H9 (cell line): Measurements from ENCODE around the gene MEN1. TPM values are rescaled to one million over a fixed set of nuclear protein-coding genes. Genes with fewer than 3 reads are reported as not detected.

Experiments used
- DNase-seq: peaks from one replicate; pipeline ENCODE4 v3.0.0-alpha.2; 2017
- H2AFZ ChIP-seq: one replicate; pipeline ENCODE4 v1.6.1; 2013; ENCODE audit warnings: mild to moderate bottlenecking, low read length, control low read depth, moderate library complexity
- H2AK5ac ChIP-seq: 2 replicates; pipeline ENCODE4 v1.6.1; 2013; ENCODE audit warnings: low read length, control low read depth, mixed read lengths; ENCODE audit not compliant: insufficient read length
- H2BK120ac ChIP-seq: one replicate; pipeline ENCODE4 v1.6.1; 2013; ENCODE audit warnings: low read depth, mild to moderate bottlenecking, low read length, control low read depth, inconsistent platforms; ENCODE audit not compliant: poor library complexity, severe bottlenecking
- H2BK12ac ChIP-seq: 2 replicates; pipeline ENCODE4 v1.6.1; 2013; ENCODE audit warnings: low read length, control low read depth, mixed read lengths, low read depth; ENCODE audit not compliant: insufficient read length
- H2BK15ac ChIP-seq: 2 replicates; pipeline ENCODE4 v1.6.1; 2013; ENCODE audit warnings: low read depth, low read length, control low read depth
- H2BK20ac ChIP-seq: one replicate; pipeline ENCODE4 v1.6.1; 2013; ENCODE audit warnings: low read depth, mild to moderate bottlenecking, low read length, control low read depth, inconsistent platforms; ENCODE audit not compliant: poor library complexity, severe bottlenecking
- H2BK5ac ChIP-seq: 2 replicates; pipeline ENCODE4 v1.6.1; 2013; ENCODE audit warnings: low read length, control low read depth, mixed read lengths; ENCODE audit not compliant: insufficient read length
- H3K14ac ChIP-seq: 2 replicates; pipeline ENCODE4 v1.6.1; 2013; ENCODE audit warnings: low read length, control low read depth; ENCODE audit not compliant: insufficient read depth
- H3K18ac ChIP-seq: 2 replicates; pipeline ENCODE4 v1.6.1; 2013; ENCODE audit warnings: low read depth, mild to moderate bottlenecking, mixed read lengths, low read length, control low read depth; ENCODE audit not compliant: insufficient read length
- H3K23ac ChIP-seq: 2 replicates; pipeline ENCODE4 v1.6.1; 2013; ENCODE audit warnings: low read length, control low read depth, mixed read lengths, low read depth; ENCODE audit not compliant: insufficient read length
- H3K23me2 ChIP-seq: 2 replicates; pipeline ENCODE4 v1.6.1; 2013; ENCODE audit warnings: low read depth, mild to moderate bottlenecking, mixed read lengths, low read length, control low read depth; ENCODE audit not compliant: insufficient read length, poor library complexity, severe bottlenecking
- H3K27ac ChIP-seq: 2 replicates; pipeline ENCODE4 v1.5.1; 2013; ENCODE audit warnings: low read length, control low read depth, mixed read lengths, low read depth; ENCODE audit not compliant: insufficient read length
- H3K27me3 ChIP-seq: 2 replicates; pipeline ENCODE4 v1.6.1; 2013; ENCODE audit warnings: low read length, control low read depth, inconsistent platforms; ENCODE audit not compliant: insufficient read depth
- H3K4ac ChIP-seq: 2 replicates; pipeline ENCODE4 v1.6.1; 2013; ENCODE audit warnings: low read depth, mild to moderate bottlenecking, control low read depth, inconsistent platforms, low read length, moderate library complexity
- H3K4me1 ChIP-seq: 2 replicates; pipeline ENCODE4 v1.6.1; 2013; ENCODE audit warnings: low read length, control low read depth, inconsistent platforms; ENCODE audit not compliant: insufficient read depth
- H3K4me2 ChIP-seq: 2 replicates; pipeline ENCODE4 v1.6.1; 2013; ENCODE audit warnings: low read length, control low read depth, mixed read lengths; ENCODE audit not compliant: insufficient read length, insufficient read depth
- H3K56ac ChIP-seq: 2 replicates; pipeline ENCODE4 v1.6.1; 2013; ENCODE audit warnings: low read depth, mild to moderate bottlenecking, mixed read lengths, low read length, control low read depth; ENCODE audit not compliant: insufficient read length
- H3K79me1 ChIP-seq: 2 replicates; pipeline ENCODE4 v1.6.1; 2013; ENCODE audit warnings: low read depth, mild to moderate bottlenecking, moderate library complexity, low read length, control low read depth, inconsistent platforms; ENCODE audit not compliant: insufficient read depth, poor library complexity, severe bottlenecking
- H3K79me2 ChIP-seq: 2 replicates; pipeline ENCODE4 v1.6.1; 2013; ENCODE audit warnings: low read length, control low read depth, inconsistent platforms; ENCODE audit not compliant: insufficient read depth
- H3K9ac ChIP-seq: 2 replicates; pipeline ENCODE4 v1.6.1; 2013; ENCODE audit warnings: low read length, control low read depth, mixed read lengths; ENCODE audit not compliant: insufficient read length; ENCODE audit errors: extremely low read depth
- H3K9me3 ChIP-seq: one replicate; pipeline ENCODE4 v1.6.1; 2013; ENCODE audit warnings: low read depth, low read length, inconsistent platforms; ENCODE audit not compliant: control insufficient read depth
- H3T11ph ChIP-seq: one replicate; pipeline ENCODE4 v1.6.1; 2013; ENCODE audit warnings: mild to moderate bottlenecking, low read length, control low read depth, inconsistent platforms
- H4K20me1 ChIP-seq: one replicate; pipeline ENCODE4 v1.6.1; 2013; ENCODE audit not compliant: control insufficient read depth, insufficient read length, insufficient read depth
- H4K5ac ChIP-seq: 2 replicates; pipeline ENCODE4 v1.6.1; 2013; ENCODE audit warnings: low read depth, mild to moderate bottlenecking, mixed read lengths, low read length, control low read depth; ENCODE audit not compliant: insufficient read length
- H4K8ac ChIP-seq: replicated peaks from 2 replicates; pipeline ENCODE4 v1.6.1; 2013; ENCODE audit warnings: low read length, control low read depth, mixed read lengths, low read depth; ENCODE audit not compliant: insufficient read length
- H4K91ac ChIP-seq: 2 replicates; pipeline ENCODE4 v1.6.1; 2013; ENCODE audit warnings: low read depth, mild to moderate bottlenecking, moderate library complexity, mixed read lengths, low read length, control low read depth; ENCODE audit not compliant: insufficient read length
- H3K27ac Mint-ChIP-seq, 3 experiments: 2 replicates in 2 of 3; 3 replicates in 1 of 3; pipeline ENCODE4 v1.8.0; 2020 to 2021; ENCODE audit warnings: mixed read lengths in 3 of 3, mild to moderate bottlenecking in 1 of 3, moderate library complexity in 1 of 3
- H3K27me3 Mint-ChIP-seq: 2 replicates; pipeline ENCODE4 v1.8.0; 2021; ENCODE audit warnings: low read depth, mild to moderate bottlenecking, moderate library complexity, mixed read lengths
- H3K36me3 Mint-ChIP-seq, 3 experiments: 2 replicates in 2 of 3; 3 replicates in 1 of 3; pipeline ENCODE4 v1.8.0; 2020 to 2021; ENCODE audit warnings: low read depth in 3 of 3, mixed read lengths in 3 of 3; ENCODE audit not compliant: insufficient read depth in 1 of 3
- H3K4me1 Mint-ChIP-seq, 2 experiments: 2 replicates each; pipeline ENCODE4 v1.8.0; 2020; ENCODE audit warnings: mixed read lengths in 2 of 2
- H3K4me3 Mint-ChIP-seq, 2 experiments: 2 replicates in 1 of 2; 3 replicates in 1 of 2; pipeline ENCODE4 v1.8.0; 2020 to 2021; ENCODE audit warnings: mild to moderate bottlenecking in 2 of 2, mixed read lengths in 2 of 2, moderate library complexity in 1 of 2
- H3K9me3 Mint-ChIP-seq, 2 experiments: 2 replicates in 1 of 2; 3 replicates in 1 of 2; pipeline ENCODE4 v1.8.0; 2020; ENCODE audit warnings: mild to moderate bottlenecking in 2 of 2, mixed read lengths in 2 of 2, moderate library complexity in 1 of 2
- CTCF ChIP-seq: fragments of 200-600 bp; sonication (generic); conservative IDR thresholded peaks from 3 replicates; pipeline ENCODE4 v1.8.0; 2021; ENCODE audit warnings: antibody characterized with exemption, mild to moderate bottlenecking
- WGBS: extraction: QIAGEN DNeasy Blood & Tissue Kit; methylation state at CpG from one replicate; pipeline ENCODE4 v1.1.7; 2013; ENCODE audit warnings: missing lambda C conversion rate, low lambda C conversion rate, mixed read lengths; ENCODE audit not compliant: insufficient read length; ENCODE audit errors: extremely low coverage; 5-methylcytosine and 5-hydroxymethylcytosine counted together
- total RNA-seq: library from RNA; stranded (reverse); gene quantifications from 2 replicates; pipeline ENCODE4 v1.2.1, GENCODE V29; 2021

MEN1 gene
- total RNA-seq, 1 experiment from 2014 or later, result 49.9 TPM

DNA sequence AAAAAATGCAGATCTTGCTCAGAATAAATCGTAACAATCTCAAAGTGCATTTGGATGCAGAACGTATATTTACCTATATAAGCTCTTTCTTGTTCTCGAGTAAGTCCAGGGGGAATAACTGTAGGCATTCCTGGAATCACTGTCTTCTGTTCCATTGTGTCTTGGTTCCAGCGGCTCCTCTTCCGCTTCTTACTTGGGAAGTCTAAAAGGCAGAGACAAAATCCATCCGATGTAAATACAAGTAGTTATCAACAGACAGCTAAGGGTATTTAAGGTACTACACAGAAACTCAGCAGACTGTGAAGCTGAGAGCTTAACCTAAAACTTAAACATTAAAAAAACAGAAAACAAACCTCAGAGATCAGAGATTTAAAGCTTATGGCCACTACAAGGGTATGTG lies 33.9 kb downstream of the MEN1 start:
- Histone ChIP-seq H4K91ac (no peak overlapping the region), H3K23me2 (no peaks in the 10 kb centered on the region), H2BK20ac (no peak overlapping the region), H2BK120ac (no peak overlapping the region), H3K14ac (no peak overlapping the region), H3K79me2 (peaks cover 26% of the 10 kb centered on the region), H4K20me1 (peaks cover under 1% of the 10 kb centered on the region), H4K5ac (no peak overlapping the region), H3K9me3 (no peaks in the 10 kb centered on the region), H4K8ac (no peak overlapping the region), H3K4ac (no peak overlapping the region), H3K23ac (no peak overlapping the region), H2BK12ac (no peak overlapping the region), H3K9ac (no peak overlapping the region), H3K27me3 (no peaks in the 10 kb centered on the region), H2BK15ac (no peak overlapping the region), H3K27ac (no peak overlapping the region), H2AFZ (no peak overlapping the region), H3K56ac (no peak overlapping the region), H2BK5ac (no peak overlapping the region), H3T11ph (no peak overlapping the region), H3K4me2 (peak overlapping the region; percentile 81), H2AK5ac (no peak overlapping the region), H3K18ac (no peak overlapping the region), H3K4me1 (no peaks in the 10 kb centered on the region), H3K79me1 (peaks cover 7% of the 10 kb centered on the region)
- WGBS, result no CpG with 5 or more reads among the region's 6 CpGs
- TF ChIP-seq CTCF, result no peak
- H3K27me3 Mint-ChIP-seq, result no peaks in the 10 kb centered on the region
- peaks cover 21 to 35% of the 10 kb centered on the region in 2 experiments for H3K4me1 Mint-ChIP-seq
- no peaks in the 10 kb centered on the region; a peak in 1 of 5 replicates for H3K9me3 Mint-ChIP-seq
- H3K36me3 Mint-ChIP-seq, result peaks cover 56 to 65% (median 62%) of the 10 kb centered on the region in 3 experiments
- H3K4me3 Mint-ChIP-seq, result peak overlapping the region; percentile 90 to 95
- H3K27ac Mint-ChIP-seq, result peak overlapping the region in 2 of 3 experiments; percentile 10 to 89; a peak in 2 of 7 replicates
- no peak for DNase-seq
